ENCODE results near the gene PATZ1. TPM values are rescaled to one million over a fixed set of nuclear protein-coding genes. Genes with fewer than 3 reads are reported as not detected.

PATZ1 gene
- total and polyA plus RNA-seq, 2 donors (not counting 1 experiment from before 2014, with no cell fraction given) = 6.1 to 15.9 TPM

GRCh38 chr22:31378123-31378522 lies 32.0 kb upstream of the PATZ1 start:
- H3K4me2 ChIP-seq (ENCODE audit: extremely low read depth, insufficient read depth, low read length) = no peak overlapping the region

GRCh38 chr22:31377612-31378011 lies 31.5 kb upstream of the PATZ1 start:
- H3K9ac ChIP-seq (ENCODE audit: insufficient read depth, low read length) = no peak overlapping the region
- no peaks in the 10 kb centered on the region for H3K36me3 ChIP-seq (ENCODE audit: control insufficient read depth, insufficient read depth, low read length)
- H4K20me1 ChIP-seq (ENCODE audit: control insufficient read depth, extremely low read depth, insufficient read depth, low read length) = no peaks in the 10 kb centered on the region
- TF ChIP-seq CTCF (conservative IDR thresholded peaks at IDR 0.05 in 1 of 2, IDR thresholded peaks at IDR 0.05 in 1 of 2; ENCODE audit: low read depth in 1 of 2, low read length in 2 of 2) = no peak
- TF ChIP-seq EZH2 (IDR thresholded peaks at IDR 0.05; ENCODE audit: low read length, missing control alignments) = no peak
- H2AFZ ChIP-seq (ENCODE audit: low read length) = no peak overlapping the region
- H3K9me3 ChIP-seq (ENCODE audit: control insufficient read depth, insufficient read depth, low read depth, low read length) = no peaks in the 10 kb centered on the region
- DNase-seq (ENCODE audit: low read depth in 2 of 2) = no peak
- no peaks in the 10 kb centered on the region for H3K4me1 ChIP-seq (ENCODE audit: control insufficient read depth, extremely low read depth, insufficient read depth, low read length)
- H3K27ac ChIP-seq (ENCODE audit: insufficient read depth, low read length) = no peak overlapping the region
- no peaks in the 10 kb centered on the region for H3K27me3 ChIP-seq (ENCODE audit: control insufficient read depth, insufficient read depth, low read length)
- H3K79me2 ChIP-seq (ENCODE audit: control insufficient read depth, insufficient read depth, low read length) = no peaks in the 10 kb centered on the region
- H3K4me3 ChIP-seq (replicated peaks in 1 of 4; ENCODE audit: control extremely low read depth in 1 of 4, insufficient read depth in 1 of 4, low read depth in 3 of 4, low read length in 4 of 4) = no peak overlapping the region
- H3K4me2 ChIP-seq (ENCODE audit: extremely low read depth, insufficient read depth, low read length) = no peak overlapping the region

More at GRCh38 chr22:31378123-31378522, 32.0 kb upstream of the PATZ1 start:
- Histone ChIP-seq H3K36me3 (ENCODE audit: control insufficient read depth, insufficient read depth, low read length) (no peaks in the 10 kb centered on the region), H3K4me1 (ENCODE audit: control insufficient read depth, extremely low read depth, insufficient read depth, low read length) (no peaks in the 10 kb centered on the region), H2AFZ (ENCODE audit: low read length) (no peak overlapping the region), H3K27me3 (ENCODE audit: control insufficient read depth, insufficient read depth, low read length) (no peaks in the 10 kb centered on the region), H3K27ac (ENCODE audit: insufficient read depth, low read length) (no peak overlapping the region), H4K20me1 (ENCODE audit: control insufficient read depth, extremely low read depth, insufficient read depth, low read length) (no peaks in the 10 kb centered on the region), H3K9ac (ENCODE audit: insufficient read depth, low read length) (no peak overlapping the region), H3K9me3 (ENCODE audit: control insufficient read depth, insufficient read depth, low read depth, low read length) (no peaks in the 10 kb centered on the region), H3K79me2 (ENCODE audit: control insufficient read depth, insufficient read depth, low read length) (no peaks in the 10 kb centered on the region), H3K4me3 (replicated peaks in 1 of 4; ENCODE audit: control extremely low read depth in 1 of 4, insufficient read depth in 1 of 4, low read depth in 3 of 4, low read length in 4 of 4) (no peak overlapping the region)
- DNase-seq (ENCODE audit: low read depth in 2 of 2) = peak; percentile 23 to 32
- TF ChIP-seq CTCF (conservative IDR thresholded peaks at IDR 0.05 in 1 of 2, IDR thresholded peaks at IDR 0.05 in 1 of 2; ENCODE audit: low read depth in 1 of 2, low read length in 2 of 2) (no peak), EZH2 (IDR thresholded peaks at IDR 0.05; ENCODE audit: low read length, missing control alignments) (no peak)

GRCh38 chr22:31367426-31367825 lies 21.3 kb upstream of the PATZ1 start:
- TF ChIP-seq CTCF (conservative IDR thresholded peaks at IDR 0.05 in 1 of 2, IDR thresholded peaks at IDR 0.05 in 1 of 2; ENCODE audit: low read depth in 1 of 2, low read length in 2 of 2) (no peak), EZH2 (IDR thresholded peaks at IDR 0.05; ENCODE audit: low read length, missing control alignments) (no peak)
- H3K4me3 ChIP-seq (replicated peaks in 1 of 4; ENCODE audit: control extremely low read depth in 1 of 4, insufficient read depth in 1 of 4, low read depth in 3 of 4, low read length in 4 of 4) = no peak overlapping the region
- no peak overlapping the region for H3K4me2 ChIP-seq (ENCODE audit: extremely low read depth, insufficient read depth, low read length)
- H3K27me3 ChIP-seq (ENCODE audit: control insufficient read depth, insufficient read depth, low read length) = no peaks in the 10 kb centered on the region
- no peaks in the 10 kb centered on the region for H3K79me2 ChIP-seq (ENCODE audit: control insufficient read depth, insufficient read depth, low read length)
- H3K36me3 ChIP-seq (ENCODE audit: control insufficient read depth, insufficient read depth, low read length) = no peaks in the 10 kb centered on the region
- DNase-seq (ENCODE audit: low read depth in 2 of 2) = no peak
- H3K9me3 ChIP-seq (ENCODE audit: control insufficient read depth, insufficient read depth, low read depth, low read length) = no peaks in the 10 kb centered on the region
- H3K9ac ChIP-seq (ENCODE audit: insufficient read depth, low read length) = no peak overlapping the region
- no peak overlapping the region for H2AFZ ChIP-seq (ENCODE audit: low read length)
- H3K27ac ChIP-seq (ENCODE audit: insufficient read depth, low read length) = no peak overlapping the region
- H3K4me1 ChIP-seq (ENCODE audit: control insufficient read depth, extremely low read depth, insufficient read depth, low read length) = no peaks in the 10 kb centered on the region
- no peaks in the 10 kb centered on the region for H4K20me1 ChIP-seq (ENCODE audit: control insufficient read depth, extremely low read depth, insufficient read depth, low read length)
